Liver (tissue), 9 donors: Measurements from ENCODE around the gene ALG12. TPM values are rescaled to one million over a fixed set of nuclear protein-coding genes. Genes with fewer than 3 reads are reported as not detected.

Experiments used
- DNase-seq: peaks from one replicate; pipeline ENCODE4 v3.0.0-alpha.2; 2017; ENCODE audit warnings: low spot score
- H3K27ac ChIP-seq, 2 donors: one replicate each; pipeline ENCODE4 v1.7.0; 2013; ENCODE audit warnings: inconsistent platforms in 2 of 2, low read length in 2 of 2, control low read depth in 1 of 2, low read depth in 1 of 2, mild to moderate bottlenecking in 1 of 2
- H3K27me3 ChIP-seq, 4 donors: one replicate each; pipeline versions ENCODE4 v1.6.1 to v1.7.0; 2013; ENCODE audit warnings: low read length in 3 of 4, inconsistent platforms in 1 of 4, mild to moderate bottlenecking in 1 of 4, moderate library complexity in 1 of 4; ENCODE audit not compliant: control insufficient read depth in 4 of 4, insufficient read depth in 4 of 4
- H3K36me3 ChIP-seq, 4 donors: one replicate each; pipeline versions ENCODE4 v1.6.1 to v1.7.0; 2013; ENCODE audit warnings: low read length in 3 of 4, mild to moderate bottlenecking in 3 of 4, low read depth in 1 of 4, moderate library complexity in 1 of 4; ENCODE audit not compliant: control insufficient read depth in 4 of 4, insufficient read depth in 3 of 4
- H3K4me1 ChIP-seq, 4 donors: one replicate each; pipeline versions ENCODE4 v1.6.1 to v1.7.0; 2013; ENCODE audit warnings: low read length in 3 of 4, mild to moderate bottlenecking in 3 of 4, moderate library complexity in 1 of 4; ENCODE audit not compliant: control insufficient read depth in 4 of 4, insufficient read depth in 4 of 4
- H3K4me3 ChIP-seq, 3 donors: one replicate each; pipeline versions ENCODE4 v1.6.1 to v1.7.0; 2013; ENCODE audit warnings: low read length in 3 of 3, control low read depth in 1 of 3, low read depth in 1 of 3, mild to moderate bottlenecking in 1 of 3
- H3K9ac ChIP-seq, 2 donors: one replicate each; pipeline ENCODE4 v1.7.0; 2013; ENCODE audit warnings: low read length in 2 of 2, mild to moderate bottlenecking in 2 of 2, moderate library complexity in 2 of 2, control low read depth in 1 of 2, low read depth in 1 of 2
- H3K9me3 ChIP-seq, 4 donors: one replicate each; pipeline versions ENCODE4 v1.6.1 to v1.7.0; 2013; ENCODE audit warnings: low read length in 3 of 4; ENCODE audit not compliant: control insufficient read depth in 4 of 4
- ATF3 ChIP-seq: IDR thresholded peaks from 2 replicates; pipeline ENCODE4 v1.6.1; 2016; ENCODE audit warnings: antibody characterized with exemption
- CTCF ChIP-seq: fragments of 150-350 bp; IDR thresholded peaks from 2 replicates; pipeline ENCODE4 v1.5.1; 2017; ENCODE audit warnings: improper control_type of control experiment, low read depth, low read length; ENCODE audit not compliant: missing input control
- EGR1 ChIP-seq, 2 donors: IDR thresholded peaks; 2 replicates each; pipeline ENCODE4 v1.6.1; 2016 to 2018; ENCODE audit warnings: antibody characterized with exemption in 2 of 2, low read depth in 2 of 2
- FOXA1 ChIP-seq: IDR thresholded peaks from 2 replicates; pipeline ENCODE4 v1.6.1; 2016; ENCODE audit warnings: antibody characterized with exemption
- FOXA2 ChIP-seq: IDR thresholded peaks from 2 replicates; pipeline ENCODE4 v1.6.1; 2016; ENCODE audit warnings: antibody characterized with exemption
- GABPA ChIP-seq, 2 donors: IDR thresholded peaks in 1 of 2; conservative IDR thresholded peaks in 1 of 2; 2 replicates each; pipeline ENCODE4 v1.6.1; 2016; ENCODE audit warnings: antibody characterized with exemption in 2 of 2, mild to moderate bottlenecking in 1 of 2, moderate library complexity in 1 of 2
- HNF4A ChIP-seq, 2 donors: conservative IDR thresholded peaks; 2 replicates each; pipeline ENCODE4 v1.6.1; 2016; ENCODE audit warnings: antibody characterized with exemption in 2 of 2, mild to moderate bottlenecking in 2 of 2
- HNF4G ChIP-seq: IDR thresholded peaks from 2 replicates; pipeline ENCODE4 v1.6.1; 2016; ENCODE audit warnings: antibody characterized with exemption
- JUND ChIP-seq, 2 donors: IDR thresholded peaks; 2 replicates each; pipeline ENCODE4 v1.6.1; 2016; ENCODE audit warnings: antibody characterized with exemption in 2 of 2
- MAX ChIP-seq: IDR thresholded peaks from 2 replicates; pipeline ENCODE4 v1.6.1; 2016; ENCODE audit warnings: antibody characterized with exemption
- NR2F2 ChIP-seq: IDR thresholded peaks from 2 replicates; pipeline ENCODE4 v1.6.1; 2016; ENCODE audit warnings: antibody characterized with exemption
- RAD21 ChIP-seq, 2 donors: IDR thresholded peaks; 2 replicates each; pipeline ENCODE4 v1.6.1; 2016; ENCODE audit warnings: antibody characterized with exemption in 2 of 2, mild to moderate bottlenecking in 2 of 2
- REST ChIP-seq: IDR thresholded peaks from 2 replicates; pipeline ENCODE4 v1.6.1; 2016; ENCODE audit warnings: antibody characterized with exemption, mild to moderate bottlenecking
- RXRA ChIP-seq, 2 donors: IDR thresholded peaks; 2 replicates each; pipeline ENCODE4 v1.6.1; 2017 to 2018; ENCODE audit warnings: antibody characterized with exemption in 2 of 2, mild to moderate bottlenecking in 1 of 2
- SP1 ChIP-seq: IDR thresholded peaks from 2 replicates; pipeline ENCODE4 v1.6.1; 2018; ENCODE audit warnings: antibody characterized with exemption, mild to moderate bottlenecking
- TAF1 ChIP-seq: conservative IDR thresholded peaks from 2 replicates; pipeline ENCODE4 v1.6.1; 2016; ENCODE audit warnings: antibody characterized with exemption, mild to moderate bottlenecking
- YY1 ChIP-seq: IDR thresholded peaks from 2 replicates; pipeline ENCODE4 v1.6.1; 2016; ENCODE audit warnings: antibody characterized with exemption, mild to moderate bottlenecking
- ZBTB33 ChIP-seq: IDR thresholded peaks from 2 replicates; pipeline ENCODE4 v1.6.1; 2016; ENCODE audit warnings: antibody characterized with exemption
- WGBS: extraction: QIAGEN DNeasy Blood & Tissue Kit; methylation state at CpG from one replicate; pipeline ENCODE4 v1.1.7; 2013; 5-methylcytosine and 5-hydroxymethylcytosine counted together
- polyA plus RNA-seq, 2 donors: library from polyadenylated mRNA; stranded (reverse) in 1 of 2; unstranded in 1 of 2; fragments of 200-250 nt in 1 of 2; fragments of >200 nt in 1 of 2; fragmentation: Nextera tagmentation in 1 of 2; extraction: Ambion mirVana in 1 of 2; gene quantifications; one replicate each; pipeline versions ENCODE4 v1.2.1 to v1.2.3, GENCODE V29; 2013 to 2015
- total RNA-seq, 2 donors: library from RNA; depleted of rRNA; stranded (reverse); fragments of >200 nt; gene quantifications; one replicate each; pipeline ENCODE4 v1.2.3, GENCODE V29; 2014
- donor health status: healthy.
- donor health status: healthy.
- donor health status: healthy.
- donor health status: healthy.
- donor health status: healthy.

The ALG12 gene
- total and polyA plus RNA-seq, 4 donors, result 10.4 to 20.2 (median 14.0) TPM

- H3K27ac ChIP-seq, result no peak overlapping the region
- 77% methylated on average over 4 of the region's 4 CpGs for WGBS
- no peaks in the 10 kb centered on the region for H3K4me1 ChIP-seq
- peaks cover 2 to 7% (median 5%) of the 10 kb centered on the region in 4 donors for H3K36me3 ChIP-seq
- H3K9ac ChIP-seq, result no peak overlapping the region
- no peak for DNase-seq
- H3K4me3 ChIP-seq, result no peak overlapping the region
- no peaks in the 10 kb centered on the region for H3K27me3 ChIP-seq
- TF ChIP-seq GABPA (IDR thresholded peaks at IDR 0.05 in 1 of 2, conservative IDR thresholded peaks at IDR 0.05 in 1 of 2) (no peak), ZBTB33 (no peak), ATF3 (no peak), RAD21 (IDR thresholded peaks at IDR 0.05) (no peak), EGR1 (IDR thresholded peaks at IDR 0.05; ENCODE audit: low read depth in 2 of 2) (no peak), FOXA1 (no peak), TAF1 (no peak), NR2F2 (no peak), FOXA2 (no peak), MAX (no peak)
- H3K9me3 ChIP-seq, result peaks cover 0 to 3% (median 0%) of the 10 kb centered on the region in 4 donors
Measured at GRCh38 chr22:49893025-49893424, 25.2 kb downstream of the ALG12 start.

GRCh38 chr22:49892226-49892899 lies 25.9 kb downstream of the ALG12 start:
- 97% methylated on average over 4 of the region's 4 CpGs for WGBS
- no peak overlapping the region for H3K27ac ChIP-seq
- TF ChIP-seq HNF4A (conservative IDR thresholded peaks at IDR 0.05) (no peak), NR2F2 (no peak), SP1 (no peak), ZBTB33 (no peak), MAX (no peak), RXRA (IDR thresholded peaks at IDR 0.05) (no peak), ATF3 (no peak), YY1 (no peak), CTCF (no peak), HNF4G (no peak), GABPA (IDR thresholded peaks at IDR 0.05 in 1 of 2, conservative IDR thresholded peaks at IDR 0.05 in 1 of 2) (no peak), REST (no peak), FOXA1 (no peak), FOXA2 (no peak), JUND (IDR thresholded peaks at IDR 0.05) (no peak), EGR1 (IDR thresholded peaks at IDR 0.05; ENCODE audit: low read depth in 2 of 2) (no peak), TAF1 (no peak), RAD21 (IDR thresholded peaks at IDR 0.05) (no peak)
- H3K27me3 ChIP-seq, result no peaks in the 10 kb centered on the region
- H3K9ac ChIP-seq, result no peak overlapping the region
- H3K4me3 ChIP-seq, result no peak overlapping the region
- H3K4me1 ChIP-seq, result no peaks in the 10 kb centered on the region
- peaks cover 2 to 8% (median 8%) of the 10 kb centered on the region in 4 donors for H3K36me3 ChIP-seq
- peaks cover 0 to 3% (median 0%) of the 10 kb centered on the region in 4 donors for H3K9me3 ChIP-seq
- no peak for DNase-seq
